ENCODE data around the gene PIGQ. TPM values are rescaled to one million over a fixed set of nuclear protein-coding genes. Genes with fewer than 3 reads are reported as not detected.

Gene PIGQ
- total RNA-seq, 1 donor from 2014 or later: 45.4 TPM

- no peak for DNase-seq (ENCODE audit: low read depth)
Measured at GRCh38 chr16:533391-534123, 36.2 kb upstream of the PIGQ start.

GRCh38 chr16:534135-534534 is 35.6 kb upstream of the PIGQ start:
- DNase-seq (ENCODE audit: low read depth): peak; percentile 95

GRCh38 chr16:534856-535445 is 34.8 kb upstream of the PIGQ start:
- no peak for DNase-seq (ENCODE audit: low read depth)

- DNase-seq (ENCODE audit: low read depth): peak; percentile 99
Measured at GRCh38 chr16:535446-536405, 34.0 kb upstream of the PIGQ start.

GRCh38 chr16:536746-537145 is 33.0 kb upstream of the PIGQ start:
- DNase-seq (ENCODE audit: low read depth): no peak

- DNase-seq (ENCODE audit: low read depth): no peak
Measured at GRCh38 chr16:537415-538335, 32.1 kb upstream of the PIGQ start.

GRCh38 chr16:539901-540530 is 29.8 kb upstream of the PIGQ start:
- DNase-seq (ENCODE audit: low read depth): no peak

- DNase-seq (ENCODE audit: low read depth): no peak
Measured at GRCh38 chr16:540645-541340, 29.0 kb upstream of the PIGQ start.

- DNase-seq (ENCODE audit: low read depth): no peak
Measured at GRCh38 chr16:543301-544164, 26.2 kb upstream of the PIGQ start.

- DNase-seq (ENCODE audit: low read depth): no peak
Measured at GRCh38 chr16:544517-544916, 25.3 kb upstream of the PIGQ start.

GRCh38 chr16:546909-547770 is 22.6 kb upstream of the PIGQ start:
- no peak for DNase-seq (ENCODE audit: low read depth)

GRCh38 chr16:548586-548985 is 21.2 kb upstream of the PIGQ start:
- no peak for DNase-seq (ENCODE audit: low read depth)

GRCh38 chr16:549544-550263 is 20.1 kb upstream of the PIGQ start:
- DNase-seq (ENCODE audit: low read depth): no peak

- DNase-seq (ENCODE audit: low read depth): no peak
Measured at GRCh38 chr16:551210-551609, 18.6 kb upstream of the PIGQ start.

GRCh38 chr16:552171-552570 is 17.6 kb upstream of the PIGQ start:
- DNase-seq (ENCODE audit: low read depth): no peak

GRCh38 chr16:553601-554296 is 16.0 kb upstream of the PIGQ start:
- no peak for DNase-seq (ENCODE audit: low read depth)

- no peak for DNase-seq (ENCODE audit: low read depth)
Measured at GRCh38 chr16:554297-554621, 15.5 kb upstream of the PIGQ start.

Measured in myocyte (in vitro differentiated cells).